PC-3 (cell line): Measurements from ENCODE around the gene MYO3B. TPM values are rescaled to one million over a fixed set of nuclear protein-coding genes. Genes with fewer than 3 reads are reported as not detected.

Experiments
- ATAC-seq: fragments of 200-7000 bp; cut with Tn5 transposase; 2 replicates; pipeline ENCODE4 v1.9.1; 2020; ENCODE audit warnings: mild to moderate bottlenecking, moderate library complexity
- BruUV-seq: library from RNA; stranded (reverse); fragments of 400-500 nt; replicated peaks from 2 replicates; lab custom pipeline; 2021; lab: Mats Ljungman, UMichigan
- CTCF ChIA-PET: fragments of 300-600 bp; sonication (Branson Sonifier 250); formaldehyde crosslinking; loops from one replicate; lab custom pipeline; 2022; ENCODE audit warnings: antibody characterized with exemption; lab: Charles Lee
- POLR2A ChIA-PET: fragments of 300-600 bp; sonication (Branson Sonifier 250); formaldehyde crosslinking; loops from one replicate; lab custom pipeline; 2022; ENCODE audit warnings: antibody characterized with exemption; ENCODE audit not compliant: unreplicated experiment; lab: Charles Lee
- DNase-seq: peaks from one replicate; pipeline ENCODE4 v3.0.0-alpha.2; 2015
- H2AFZ ChIP-seq: fragments of 300-600 bp; sonication (generic); 2 replicates; pipeline ENCODE4 v1.6.0; 2016; ENCODE audit warnings: antibody characterized with exemption, low read length
- H3F3A ChIP-seq: fragments of 300-600 bp; sonication (generic); one replicate; pipeline ENCODE4 v1.6.0; 2017; ENCODE audit warnings: antibody characterized with exemption, low read length, control low read depth, mild to moderate bottlenecking; ENCODE audit not compliant: unreplicated experiment
- H3K27ac ChIP-seq: fragments of 300-600 bp; sonication (generic); 2 replicates; pipeline ENCODE4 v1.5.1; 2016; ENCODE audit warnings: mild to moderate bottlenecking, low read length
- H3K27me3 ChIP-seq: fragments of 300-600 bp; sonication (generic); 2 replicates; pipeline ENCODE4 v1.6.1; 2016; ENCODE audit warnings: low read length, mixed read lengths
- H3K36me3 ChIP-seq: fragments of 300-600 bp; sonication (generic); 2 replicates; pipeline ENCODE4 v1.6.1; 2016; ENCODE audit warnings: low read depth, mixed run types, low read length, mixed read lengths
- H3K4me1 ChIP-seq: fragments of 300-600 bp; sonication (generic); 2 replicates; pipeline ENCODE4 v1.5.1; 2016; ENCODE audit warnings: low read length; ENCODE audit not compliant: insufficient read depth
- H3K4me2 ChIP-seq: fragments of 300-600 bp; sonication (generic); 2 replicates; pipeline ENCODE4 v1.6.0; 2016; ENCODE audit warnings: low read length
- H3K4me3 ChIP-seq: fragments of 300-600 bp; sonication (generic); 2 replicates; pipeline ENCODE4 v1.5.1; 2016; ENCODE audit warnings: mild to moderate bottlenecking, low read length, mixed read lengths
- H3K79me2 ChIP-seq: fragments of 300-600 bp; sonication (generic); 2 replicates; pipeline ENCODE4 v1.6.1; 2017; ENCODE audit warnings: low read length, mixed read lengths
- H3K9ac ChIP-seq: fragments of 300-600 bp; sonication (generic); 2 replicates; pipeline ENCODE4 v1.6.0; 2016; ENCODE audit warnings: mild to moderate bottlenecking, low read length
- H3K9me2 ChIP-seq: fragments of 300-600 bp; sonication (generic); replicated peaks from 2 replicates; pipeline ENCODE4 v1.6.1; 2016; ENCODE audit warnings: mixed run types, low read length, mixed read lengths
- H3K9me3 ChIP-seq: fragments of 300-600 bp; sonication (generic); 2 replicates; pipeline ENCODE4 v1.6.1; 2016; ENCODE audit warnings: low read length, mixed read lengths
- H4K20me1 ChIP-seq: fragments of 300-600 bp; sonication (generic); 2 replicates; pipeline ENCODE4 v1.6.1; 2016; ENCODE audit warnings: low read length, mixed read lengths
- EZH2 ChIP-seq: fragments of 300-600 bp; sonication (generic); IDR thresholded peaks from one replicate; pipeline ENCODE4 v1.6.1; 2017; ENCODE audit warnings: antibody characterized with exemption, mild to moderate bottlenecking, low read length; ENCODE audit not compliant: unreplicated experiment
- EZH2phosphoT487 ChIP-seq: fragments of 300-600 bp; sonication (generic); IDR thresholded peaks from 2 replicates; pipeline ENCODE4 v1.6.1; 2018; ENCODE audit warnings: mild to moderate bottlenecking, antibody characterized with exemption, low read length, borderline replicate concordance
- intact Hi-C: fragments of 100-400 bp; cut with micrococcal nuclease; formaldehyde crosslinking; loops from 2 replicates; pipeline ENCODE4 v1.9.0; 2023
- total RNA-seq: library from RNA; depleted of rRNA; stranded (reverse); fragments of >200 nt; gene quantifications from 2 replicates; pipeline ENCODE4 v1.2.3, GENCODE V29; 2014
- TF ChIP-seq, protein P1 (sequence below): fragments of 300-600 bp; sonication (generic); conservative IDR thresholded peaks from 2 replicates; pipeline ENCODE4 v1.5.1; 2017; ENCODE audit warnings: antibody characterized with exemption, low read depth, mild to moderate bottlenecking, low read length

Gene MYO3B
- total RNA-seq, 1 experiment from 2014 or later: 1.1 TPM

- Histone ChIP-seq H3K9ac (no peak overlapping the region), H3K9me2 (no peaks in the 10 kb centered on the region), H3F3A (no peaks in the 10 kb centered on the region), H3K9me3 (no peaks in the 10 kb centered on the region), H2AFZ (no peak overlapping the region), H3K4me3 (no peak overlapping the region), H3K27me3 (no peaks in the 10 kb centered on the region), H3K4me1 (peaks cover 4% of the 10 kb centered on the region; the same call in 1 of the 2 replicates), H3K79me2 (no peaks in the 10 kb centered on the region), H3K27ac (no peak overlapping the region), H3K36me3 (no peaks in the 10 kb centered on the region), H3K4me2 (no peak overlapping the region), H4K20me1 (no peaks in the 10 kb centered on the region)
- BruUV-seq: no TSS peak
- intact Hi-C loops: no loop called here
- POLR2A ChIA-PET: no interaction called here
- DNase-seq: no peak
- CTCF ChIA-PET: no interaction called here
- TF ChIP-seq EZH2 (no peak), EZH2phosphoT487 (no peak)
- TF ChIP-seq, protein P1, sequence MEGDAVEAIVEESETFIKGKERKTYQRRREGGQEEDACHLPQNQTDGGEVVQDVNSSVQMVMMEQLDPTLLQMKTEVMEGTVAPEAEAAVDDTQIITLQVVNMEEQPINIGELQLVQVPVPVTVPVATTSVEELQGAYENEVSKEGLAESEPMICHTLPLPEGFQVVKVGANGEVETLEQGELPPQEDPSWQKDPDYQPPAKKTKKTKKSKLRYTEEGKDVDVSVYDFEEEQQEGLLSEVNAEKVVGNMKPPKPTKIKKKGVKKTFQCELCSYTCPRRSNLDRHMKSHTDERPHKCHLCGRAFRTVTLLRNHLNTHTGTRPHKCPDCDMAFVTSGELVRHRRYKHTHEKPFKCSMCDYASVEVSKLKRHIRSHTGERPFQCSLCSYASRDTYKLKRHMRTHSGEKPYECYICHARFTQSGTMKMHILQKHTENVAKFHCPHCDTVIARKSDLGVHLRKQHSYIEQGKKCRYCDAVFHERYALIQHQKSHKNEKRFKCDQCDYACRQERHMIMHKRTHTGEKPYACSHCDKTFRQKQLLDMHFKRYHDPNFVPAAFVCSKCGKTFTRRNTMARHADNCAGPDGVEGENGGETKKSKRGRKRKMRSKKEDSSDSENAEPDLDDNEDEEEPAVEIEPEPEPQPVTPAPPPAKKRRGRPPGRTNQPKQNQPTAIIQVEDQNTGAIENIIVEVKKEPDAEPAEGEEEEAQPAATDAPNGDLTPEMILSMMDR: no peak
- ATAC-seq: no peak
Observed at GRCh38 chr2:170535552-170535951, 357.6 kb downstream of the MYO3B start.

DNA sequence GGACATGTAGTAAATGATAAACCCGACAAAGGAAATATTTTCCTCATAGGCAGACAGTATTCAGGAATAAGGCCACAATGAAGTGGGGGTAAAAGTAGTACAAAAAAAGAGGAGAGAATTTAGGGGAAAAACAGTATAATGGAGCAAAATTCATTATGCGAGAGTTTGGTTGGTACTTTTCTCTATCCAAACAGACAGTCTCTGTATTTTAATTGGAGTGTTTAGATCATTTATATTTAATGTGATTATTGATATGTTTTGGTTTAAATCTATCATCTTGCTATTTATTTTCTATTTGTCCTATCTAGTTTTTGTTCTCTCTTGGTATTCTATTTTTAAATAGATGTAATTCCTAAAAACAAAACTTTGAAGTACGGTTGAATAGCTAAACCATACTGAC lies 366.9 kb downstream of the MYO3B start:
- no peak for DNase-seq
- Histone ChIP-seq H3K9ac (no peak overlapping the region), H3K9me2 (no peaks in the 10 kb centered on the region), H3K27me3 (no peaks in the 10 kb centered on the region), H3K4me1 (no peaks in the 10 kb centered on the region), H3K9me3 (no peaks in the 10 kb centered on the region), H3K27ac (no peak overlapping the region), H3K4me2 (no peak overlapping the region), H4K20me1 (no peaks in the 10 kb centered on the region), H3K36me3 (no peaks in the 10 kb centered on the region), H3K79me2 (no peaks in the 10 kb centered on the region), H3K4me3 (no peak overlapping the region), H2AFZ (no peak overlapping the region), H3F3A (no peaks in the 10 kb centered on the region)
- intact Hi-C loops: no loop called here
- POLR2A ChIA-PET: no interaction called here
- no TSS peak for BruUV-seq
- ATAC-seq: no peak
- TF ChIP-seq EZH2phosphoT487: no peak
- CTCF ChIA-PET: no interaction called here

DNA sequence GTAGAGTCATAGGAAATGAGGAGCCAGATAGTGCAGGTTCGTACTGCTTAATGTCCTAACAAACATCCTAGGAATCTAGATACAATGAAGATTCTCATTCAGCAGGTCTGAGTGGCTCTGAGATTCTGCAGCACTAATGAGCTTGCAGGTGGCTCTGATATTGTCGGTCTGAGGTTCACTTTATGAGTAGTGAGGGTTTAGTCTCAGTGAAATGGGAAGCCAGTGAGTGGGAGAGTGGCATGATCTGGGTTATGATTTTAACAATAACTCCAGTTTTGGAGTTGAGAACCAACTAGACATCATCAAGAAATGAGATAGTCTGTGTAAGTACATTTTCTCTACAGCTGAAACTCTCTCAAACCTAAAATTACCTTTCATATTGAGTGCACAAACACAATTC lies 370.4 kb downstream of the MYO3B start:
- no peaks in the 10 kb centered on the region for H3K9me2 ChIP-seq

More for the DNA sequence above, 370.4 kb downstream of the MYO3B start:
- H3K4me3 ChIP-seq: no peak overlapping the region
- TF ChIP-seq, protein P1: no peak
- TF ChIP-seq EZH2phosphoT487 (no peak), EZH2 (no peak)
- intact Hi-C loops: no loop called here
- H3K36me3 ChIP-seq: no peaks in the 10 kb centered on the region
- H3K79me2 ChIP-seq: no peaks in the 10 kb centered on the region
- DNase-seq: no peak
- no TSS peak for BruUV-seq
- no peaks in the 10 kb centered on the region for H4K20me1 ChIP-seq
- no peaks in the 10 kb centered on the region for H3K27me3 ChIP-seq
- H3K27ac ChIP-seq: no peak overlapping the region
- no peak overlapping the region for H3K9ac ChIP-seq
- no peak overlapping the region for H2AFZ ChIP-seq
- no peaks in the 10 kb centered on the region for H3F3A ChIP-seq
- H3K4me2 ChIP-seq: no peak overlapping the region
- H3K4me1 ChIP-seq: no peaks in the 10 kb centered on the region
- no peaks in the 10 kb centered on the region for H3K9me3 ChIP-seq
- ChIA-PET POLR2A (no interaction called here), CTCF (no interaction called here)
- ATAC-seq: no peak
